Left colon (tissue), 2 donors: ENCODE results near the gene SLC1A3. TPM values are rescaled to one million over a fixed set of nuclear protein-coding genes. Genes with fewer than 3 reads are reported as not detected.

Experiments
- ATAC-seq: fragments of 200-7000 bp; cut with Tn5 transposase; one replicate; pipeline ENCODE4 v1.9.1; 2020; ENCODE audit warnings: mild to moderate bottlenecking, moderate library complexity
- DNase-seq, 2 donors: peaks; one replicate each; pipeline ENCODE4 v3.0.0-alpha.2; 2020
- intact Hi-C, 2 donors: fragments of 100-400 bp; cut with DNase I in 1 of 2; cut with micrococcal nuclease in 1 of 2; formaldehyde crosslinking; loops; one replicate each; pipeline versions ENCODE4 v1.11.2 to v1.14.0; 2022; cut with DNase I, micrococcal nuclease
- total RNA-seq, 2 donors: library from RNA; stranded (reverse); fragmentation: NEBNext Ultra II Directional; extraction: Animal tissue kit (Norgen Biotek cat#: 25700); gene quantifications; one replicate each; pipeline ENCODE4 v1.2.1, GENCODE V29; 2021
- donor health status: DM: no; HTN: no; CAD: no.
- donor health status: DM: yes; HTN: yes; CAD: no.

The SLC1A3 gene
- total RNA-seq, 2 donors from 2014 or later, result 1.8 to 2.2 TPM

DNA sequence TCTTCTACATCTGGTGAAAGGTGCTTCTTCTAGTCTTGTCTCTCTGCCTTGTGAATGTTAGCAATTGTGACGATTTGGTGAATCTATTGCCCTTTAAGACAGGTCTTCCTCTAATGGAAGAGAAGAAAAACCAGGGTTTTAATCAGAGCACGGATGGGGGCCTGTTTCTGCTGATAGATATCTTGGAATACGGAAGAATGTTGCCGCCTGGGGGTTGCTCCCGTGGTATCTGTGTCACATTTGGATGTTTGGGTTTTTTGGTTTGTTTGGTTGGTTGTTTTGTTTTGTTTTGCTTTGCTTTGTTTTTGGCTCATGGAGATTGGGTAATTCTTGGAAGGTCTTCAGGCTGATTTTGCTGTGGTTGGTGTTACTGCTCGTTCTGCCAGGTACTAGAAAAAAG is 9.7 kb upstream of the SLC1A3 start:
- DNase-seq (no peak), ATAC-seq (no peak)

DNA sequence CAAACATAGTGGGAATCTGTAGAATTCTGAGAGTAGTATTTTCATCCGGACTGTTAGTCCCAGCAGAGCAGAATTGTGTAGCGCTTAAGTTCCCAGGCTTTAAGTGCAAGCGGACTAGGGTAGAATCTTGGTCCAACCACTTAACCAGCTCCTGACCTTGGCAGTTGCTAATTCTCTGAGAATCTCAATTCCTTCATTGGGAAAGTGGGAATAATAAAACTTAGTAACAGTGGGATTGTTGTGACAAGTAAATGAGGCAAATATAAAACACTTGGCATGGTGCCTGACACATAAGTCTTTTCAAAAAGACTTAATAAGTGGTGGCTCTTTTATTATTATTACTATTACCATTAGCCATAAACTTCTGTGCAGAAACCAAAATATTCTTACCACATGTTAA is 8.4 kb upstream of the SLC1A3 start:
- ATAC-seq (no peak), DNase-seq (no peak)

More for the DNA sequence above, 9.7 kb upstream of the SLC1A3 start:
- intact Hi-C loops, result no loop called here

DNA sequence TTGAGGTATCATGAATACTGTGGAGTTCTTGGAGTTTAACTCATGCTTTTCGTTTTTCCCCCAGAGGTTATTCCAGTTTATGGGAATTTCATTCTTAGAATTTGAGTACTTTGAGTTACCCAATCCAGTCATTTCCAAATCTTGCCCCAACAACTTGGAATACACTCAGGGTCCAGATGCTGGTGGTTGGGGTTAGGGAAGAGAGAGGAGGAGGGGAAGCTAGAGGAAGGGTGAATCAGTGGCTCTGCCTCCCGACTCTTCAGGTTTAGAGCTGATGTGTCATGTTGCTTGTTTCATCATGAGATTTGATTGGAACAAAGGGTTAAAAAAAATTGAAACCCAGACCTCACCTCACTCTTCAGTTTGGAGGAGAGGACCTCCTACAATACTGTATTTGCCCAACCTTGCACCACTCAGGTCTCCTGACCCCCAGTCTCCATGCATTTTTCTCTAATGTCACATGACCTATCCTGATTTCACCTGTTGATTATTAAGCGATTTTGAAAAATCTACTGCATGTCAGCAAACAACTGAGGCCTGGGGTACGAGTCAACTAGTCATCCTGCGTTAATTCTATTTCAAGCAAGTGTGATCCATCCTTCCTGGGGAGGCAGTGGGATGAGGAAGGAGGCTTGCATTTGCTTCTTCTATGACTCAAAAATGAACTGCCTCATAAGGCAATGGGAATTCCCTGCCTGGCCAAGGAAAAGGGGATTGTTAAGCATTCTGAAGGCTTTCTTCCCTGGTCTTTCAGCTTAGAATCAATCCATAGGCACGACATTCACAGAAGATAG is 6.2 kb upstream of the SLC1A3 start:
- ATAC-seq, result no peak
- intact Hi-C loops, result no loop called here
- DNase-seq, result no peak

More for the DNA sequence above, 8.4 kb upstream of the SLC1A3 start:
- intact Hi-C loops, result no loop called here

DNA sequence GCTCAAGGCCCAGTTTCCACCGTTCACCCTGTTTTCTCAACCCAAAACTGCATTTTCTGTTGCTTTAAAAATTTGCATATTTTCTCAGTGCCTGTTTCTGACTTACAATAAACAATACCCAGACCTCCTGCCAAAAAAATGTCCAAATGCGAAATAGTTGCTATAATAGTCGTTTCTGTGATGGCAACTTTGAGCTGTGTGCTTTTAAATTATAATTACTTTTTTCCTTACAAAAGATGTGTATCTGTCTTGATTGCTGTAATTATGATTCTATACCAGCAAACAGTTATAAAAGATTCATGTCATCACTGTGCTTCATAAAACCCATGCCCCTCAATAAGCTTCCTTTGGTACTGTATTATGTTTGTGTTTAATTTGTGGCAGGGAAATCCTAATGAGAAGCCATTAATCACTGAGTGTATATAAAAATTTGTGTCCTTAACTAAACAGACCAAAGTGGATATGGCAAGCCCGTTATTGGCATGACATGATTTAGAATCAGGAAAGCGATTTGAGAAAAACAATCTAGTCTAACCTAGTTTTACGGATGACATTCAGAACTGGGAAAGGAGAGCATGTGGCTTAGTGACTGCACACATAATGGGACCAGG is 5.4 kb upstream of the SLC1A3 start:
- DNase-seq (no peak), ATAC-seq (no peak)
- intact Hi-C loops, result no loop called here

DNA sequence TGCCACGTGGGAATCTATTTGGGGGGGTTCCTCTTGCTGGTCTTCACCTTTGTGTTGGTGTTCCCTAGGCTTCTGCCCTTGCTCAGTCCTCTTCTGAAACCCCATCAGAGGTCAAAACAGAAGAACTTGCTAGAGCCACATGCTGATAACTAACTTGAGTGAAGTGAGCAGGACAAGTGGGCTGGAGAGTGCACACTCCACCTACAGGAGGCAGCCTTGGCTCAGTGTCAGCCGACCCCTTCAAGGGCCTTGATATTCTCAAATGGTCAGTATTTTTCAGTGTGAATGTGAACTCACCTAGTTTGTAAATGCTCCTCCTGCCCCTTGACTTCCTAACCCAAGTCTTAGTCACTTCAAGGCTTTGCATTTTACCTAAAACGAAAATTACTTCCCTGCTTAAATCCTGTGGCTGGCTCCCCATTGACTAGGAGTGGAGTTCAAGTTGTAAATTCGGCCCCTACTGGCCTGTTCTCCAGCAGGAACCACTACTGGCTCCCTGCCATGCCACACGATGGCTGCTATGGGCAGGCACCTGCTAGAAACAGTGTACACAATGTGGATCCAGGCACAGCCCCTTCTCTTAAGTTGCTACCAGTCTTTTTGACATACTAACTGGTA is 3.6 kb upstream of the SLC1A3 start:
- DNase-seq, result peak in 1 of 2 donors; percentile 7
- no peak for ATAC-seq
- intact Hi-C loops, result no loop called here

DNA sequence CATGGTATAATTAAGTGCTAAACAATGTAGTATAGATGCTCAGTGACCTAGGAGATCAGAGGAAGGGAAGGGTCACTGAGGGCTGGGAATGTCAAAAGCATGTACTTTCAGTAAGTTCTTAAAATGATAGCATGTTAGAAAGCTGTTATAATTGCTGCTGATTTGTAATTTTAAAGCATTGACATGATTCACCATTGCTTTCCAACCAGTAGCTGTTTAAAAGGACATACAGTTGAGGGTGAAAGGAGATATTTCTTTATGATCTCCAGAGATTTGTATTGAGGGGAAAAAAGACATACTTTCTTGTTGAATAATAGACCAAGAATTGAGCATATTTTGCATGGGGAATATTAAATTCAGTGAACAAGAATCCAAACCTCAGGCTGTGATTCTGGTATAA is 1.2 kb upstream of the SLC1A3 start:
- ATAC-seq, result no peak
- intact Hi-C loops, result no loop called here
- no peak for DNase-seq

DNA sequence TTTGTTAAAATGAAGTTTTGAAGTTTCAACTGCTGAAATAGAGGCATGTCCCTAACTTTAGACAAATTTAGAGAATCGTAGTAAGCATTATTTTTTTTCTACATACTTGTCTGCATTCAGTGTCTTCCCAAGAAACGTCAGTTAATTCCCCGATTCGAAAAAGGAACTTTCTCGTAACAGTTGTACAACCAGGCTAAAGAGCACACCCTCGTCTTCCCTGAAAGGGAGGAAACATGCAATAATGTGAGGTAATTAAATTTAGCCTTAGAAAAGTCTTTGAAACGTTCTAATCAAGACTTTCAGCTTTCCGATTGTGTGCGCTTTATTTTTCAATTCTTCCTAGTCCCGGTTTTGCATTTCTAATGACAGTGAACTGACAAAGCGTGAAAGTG is 374 bp upstream of the SLC1A3 start:
- DNase-seq (no peak), ATAC-seq (no peak)
- intact Hi-C loops, result no loop called here

DNA sequence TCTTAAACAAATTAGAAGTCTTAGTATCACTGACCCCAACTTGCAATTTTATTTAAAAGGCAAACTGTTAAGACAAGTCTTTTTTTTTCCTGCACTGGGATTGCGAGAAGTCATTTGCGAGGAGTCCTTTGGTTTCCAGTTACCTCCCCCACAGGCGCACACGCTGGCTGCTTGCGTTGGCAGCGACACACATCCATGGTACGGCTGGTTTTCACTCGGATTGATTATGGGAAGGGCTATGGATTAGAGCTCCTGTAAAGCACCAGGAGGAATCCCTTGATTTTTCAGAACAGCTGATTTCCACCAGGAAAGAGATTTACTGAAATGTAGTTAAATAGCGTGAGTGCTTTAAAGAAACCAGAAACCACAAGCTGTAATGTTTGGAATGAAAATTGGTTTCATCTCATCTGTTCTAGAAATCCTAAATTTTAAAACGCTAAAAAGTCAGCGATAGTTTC is 737 bp downstream of the SLC1A3 start:
- peak in 1 of 2 donors; percentile 5 for DNase-seq
- intact Hi-C loops, result no loop called here
- no peak for ATAC-seq

DNA sequence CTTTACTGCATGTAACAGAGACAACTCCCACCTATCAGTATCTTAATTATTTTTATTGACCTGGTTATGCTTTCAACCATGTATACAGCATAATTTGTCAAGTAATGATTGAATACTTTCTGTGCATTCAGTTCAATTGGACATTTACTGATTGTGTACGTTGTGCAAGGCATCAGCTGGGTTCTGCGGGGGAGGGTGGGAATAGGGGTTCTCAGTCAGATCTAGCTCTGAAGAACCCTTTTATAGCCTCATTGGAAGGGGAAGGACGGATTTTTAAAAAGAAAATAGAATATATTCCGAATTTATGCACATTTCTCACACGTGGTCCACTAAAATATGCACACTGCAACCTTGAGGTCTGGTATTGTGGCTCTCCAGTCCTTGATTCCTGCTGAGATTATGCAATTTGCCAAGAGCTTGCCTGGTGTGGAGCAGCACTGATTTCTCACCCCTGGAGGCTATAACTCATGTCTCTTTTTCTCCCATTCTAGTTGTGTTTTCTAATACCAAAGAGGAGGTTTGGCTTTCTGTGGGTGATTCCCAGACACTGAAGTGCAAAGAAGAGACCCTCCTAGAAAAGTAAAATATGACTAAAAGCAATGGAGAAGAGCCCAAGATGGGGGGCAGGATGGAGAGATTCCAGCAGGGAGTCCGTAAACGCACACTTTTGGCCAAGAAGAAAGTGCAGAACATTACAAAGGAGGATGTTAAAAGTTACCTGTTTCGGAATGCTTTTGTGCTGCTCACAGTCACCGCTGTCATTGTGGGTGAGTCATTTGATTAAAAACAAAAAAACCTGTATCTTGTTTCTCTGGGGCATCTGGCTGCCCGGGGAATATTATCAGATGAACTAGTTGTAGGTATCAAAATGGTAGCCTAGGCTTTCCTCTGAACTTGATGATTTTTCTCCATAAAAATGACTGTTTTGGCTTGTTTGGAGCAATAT is 1.7 kb downstream of the SLC1A3 start:
- intact Hi-C loops, result no loop called here
- DNase-seq, result no peak
- ATAC-seq, result no peak

DNA sequence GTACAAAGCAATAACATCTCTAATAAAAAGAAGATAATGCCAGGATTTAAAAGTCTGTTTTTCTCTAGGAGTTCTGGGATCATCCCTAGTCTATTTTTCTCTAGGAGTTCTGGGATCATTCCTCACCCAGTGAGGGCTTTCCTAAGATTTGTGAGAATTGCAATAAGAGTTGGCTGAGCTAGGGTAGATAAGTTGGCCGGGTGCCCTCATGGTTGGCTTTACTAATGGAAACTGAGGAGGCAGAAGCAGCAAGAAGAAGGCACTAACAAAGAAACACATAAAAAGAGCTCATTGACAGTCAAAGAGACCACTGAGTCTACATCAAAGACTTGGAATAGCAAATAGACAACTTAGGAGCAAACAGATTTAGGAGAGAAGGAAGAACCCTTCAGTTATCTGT is 4.2 kb downstream of the SLC1A3 start:
- DNase-seq (no peak), ATAC-seq (no peak)
- intact Hi-C loops, result no loop called here

DNA sequence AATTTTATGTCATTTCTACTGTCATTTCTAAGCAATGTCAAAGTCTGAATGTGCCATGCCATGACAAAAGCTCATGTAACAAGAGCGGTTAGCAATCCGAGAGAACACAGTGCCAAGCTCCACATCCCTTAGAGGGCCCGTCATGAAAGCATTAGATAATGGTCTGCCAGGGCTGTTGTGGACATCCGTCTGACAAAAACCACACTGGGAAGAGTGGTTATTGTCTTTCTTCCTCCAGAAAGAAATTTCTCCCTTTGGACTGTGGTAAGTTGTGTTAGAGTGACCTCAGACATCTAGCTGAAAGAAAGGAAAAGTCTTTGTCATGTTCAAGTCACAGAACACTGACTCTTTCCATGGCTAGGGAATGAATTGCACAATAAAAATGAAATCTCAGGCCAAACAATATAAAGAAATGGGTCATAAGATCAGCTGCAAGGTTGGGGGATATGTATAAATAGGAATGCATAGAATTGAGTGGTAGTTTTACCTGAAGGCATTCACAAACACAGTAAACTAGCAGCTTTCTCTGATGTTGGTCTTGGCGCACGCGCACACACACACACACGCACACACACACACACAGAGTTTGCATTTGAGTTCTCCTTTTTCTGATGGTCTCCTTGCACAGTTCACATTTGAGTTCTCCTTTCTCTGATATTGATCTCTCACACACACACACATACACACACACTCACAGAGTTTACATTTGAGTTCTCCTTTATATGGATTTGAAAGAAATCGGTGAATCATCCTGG is 5.3 kb downstream of the SLC1A3 start:
- DNase-seq (no peak), ATAC-seq (no peak)
- intact Hi-C loops, result no loop called here

DNA sequence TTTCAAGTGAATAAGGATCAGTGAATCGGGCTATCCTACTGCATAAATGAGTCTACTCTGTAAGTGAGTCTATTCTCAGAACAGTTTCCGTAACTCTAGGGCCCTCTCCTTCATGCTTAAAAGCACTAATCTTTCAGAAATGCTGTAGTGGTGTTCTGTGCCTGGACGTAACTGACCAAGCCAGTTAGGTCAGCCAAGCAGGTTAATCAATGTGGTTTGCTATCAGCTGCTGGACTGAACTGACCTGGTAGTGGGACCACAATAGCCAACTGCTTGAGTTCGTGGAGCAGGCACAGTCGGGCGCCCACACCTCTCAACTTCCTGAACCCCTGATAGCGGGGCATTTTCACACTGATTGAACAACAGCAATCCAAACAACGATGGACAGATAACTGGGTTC is 6.8 kb downstream of the SLC1A3 start:
- DNase-seq (no peak), ATAC-seq (no peak)
- intact Hi-C loops, result no loop called here

DNA sequence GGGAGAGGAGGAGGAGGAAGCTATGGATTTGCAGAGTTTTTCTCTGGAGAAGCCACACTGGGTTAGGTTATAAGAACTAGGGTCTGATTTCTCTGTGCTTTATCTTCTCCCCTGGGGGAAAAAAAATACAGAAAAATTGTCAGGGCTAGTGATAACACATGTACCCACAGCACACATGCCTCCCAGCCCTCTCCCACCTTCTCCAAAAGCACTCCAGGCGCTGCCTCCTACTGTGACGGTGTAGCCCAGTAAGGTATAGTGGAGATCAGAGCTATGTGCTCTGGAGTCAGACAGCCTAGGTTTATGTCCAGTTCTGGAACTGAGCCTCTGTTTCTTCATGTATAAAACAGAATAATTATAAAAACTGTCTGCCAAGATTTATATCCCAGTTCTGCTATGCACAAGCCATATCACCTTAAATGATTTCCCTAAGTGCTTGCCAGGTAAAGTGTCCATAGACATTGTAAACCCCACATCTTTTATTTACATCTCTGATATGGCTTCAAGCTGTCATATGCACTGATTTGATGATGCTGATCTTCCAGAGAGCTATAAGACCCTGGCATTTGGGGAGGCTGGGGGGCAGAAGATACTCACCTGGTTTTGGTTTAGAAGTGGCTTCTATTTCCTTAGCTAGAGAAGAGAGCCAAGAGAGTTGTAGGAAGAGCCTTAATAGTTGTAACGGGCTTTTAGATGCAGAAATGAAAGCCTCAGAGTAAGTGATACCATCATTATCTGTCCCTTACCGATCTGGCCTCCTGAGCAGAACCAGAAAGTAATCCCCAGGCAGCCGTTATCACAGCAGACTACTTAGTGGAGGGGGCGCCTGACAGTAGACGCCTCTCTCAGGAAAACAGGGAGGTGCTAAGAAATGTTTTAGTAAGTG is 7.6 kb downstream of the SLC1A3 start:
- ATAC-seq (no peak), DNase-seq (no peak)
- intact Hi-C loops, result no loop called here

DNA sequence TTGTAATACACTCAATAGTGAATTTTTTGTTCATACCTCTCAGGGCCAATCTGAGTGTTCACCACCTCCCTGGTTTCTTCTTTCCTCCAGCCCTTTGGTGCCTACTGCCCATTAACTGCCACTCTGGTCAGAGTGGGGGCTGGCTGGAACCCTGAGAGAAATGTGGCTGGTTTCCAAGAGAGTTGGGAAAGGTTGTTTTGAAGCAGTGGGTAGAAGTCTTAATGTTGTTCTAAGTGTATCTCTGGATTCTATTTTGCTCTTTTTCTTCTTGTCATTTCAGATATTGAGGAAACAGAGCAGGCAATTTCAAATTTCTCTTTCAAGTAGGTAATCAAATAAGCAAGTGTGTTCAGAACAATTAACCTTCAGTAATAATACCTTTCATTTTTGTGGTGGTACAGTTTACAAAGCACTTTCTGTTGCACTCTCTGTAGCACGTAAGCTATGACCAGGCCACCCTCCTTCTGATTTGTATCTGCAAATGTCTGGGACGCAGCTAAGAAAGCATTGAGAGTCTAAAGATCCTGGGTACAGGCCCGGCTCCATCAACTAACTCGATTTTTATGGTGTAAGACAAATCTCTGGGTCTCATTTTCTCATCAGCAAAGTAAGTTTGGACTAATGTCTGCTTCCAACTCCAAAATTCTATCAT is 8.4 kb downstream of the SLC1A3 start:
- DNase-seq (no peak), ATAC-seq (no peak)
- intact Hi-C loops, result no loop called here

DNA sequence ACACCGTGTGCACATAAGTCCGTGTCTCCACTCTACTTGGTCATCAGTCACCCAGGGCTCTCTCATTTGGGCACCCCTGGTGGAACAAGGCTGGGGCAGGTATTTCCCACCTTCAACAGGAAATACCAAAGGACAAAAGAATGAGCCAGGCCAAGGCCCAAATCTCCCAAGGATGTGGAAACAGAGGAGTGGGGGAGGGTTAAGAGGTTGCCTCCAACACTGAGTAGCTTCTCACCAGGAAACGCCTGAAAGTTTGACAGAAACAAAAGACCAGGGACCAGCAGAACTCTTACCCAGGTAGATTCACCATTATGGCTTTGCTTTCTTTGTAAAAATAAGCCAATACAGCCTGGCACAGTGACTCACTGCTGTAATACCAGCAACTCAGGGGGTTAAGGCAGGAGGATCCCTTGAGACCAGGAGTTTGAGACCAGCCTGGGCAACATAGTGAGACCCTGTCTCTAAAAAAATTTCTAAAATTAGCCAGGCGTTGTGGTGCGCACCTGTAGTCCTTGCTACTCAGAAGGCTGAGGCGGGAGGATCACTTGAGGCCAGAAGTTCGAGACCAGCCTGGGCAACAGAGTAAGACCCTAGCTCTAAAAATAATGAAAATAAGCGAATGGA is 12.7 kb downstream of the SLC1A3 start:
- DNase-seq (no peak), ATAC-seq (no peak)
- intact Hi-C loops, result no loop called here

DNA sequence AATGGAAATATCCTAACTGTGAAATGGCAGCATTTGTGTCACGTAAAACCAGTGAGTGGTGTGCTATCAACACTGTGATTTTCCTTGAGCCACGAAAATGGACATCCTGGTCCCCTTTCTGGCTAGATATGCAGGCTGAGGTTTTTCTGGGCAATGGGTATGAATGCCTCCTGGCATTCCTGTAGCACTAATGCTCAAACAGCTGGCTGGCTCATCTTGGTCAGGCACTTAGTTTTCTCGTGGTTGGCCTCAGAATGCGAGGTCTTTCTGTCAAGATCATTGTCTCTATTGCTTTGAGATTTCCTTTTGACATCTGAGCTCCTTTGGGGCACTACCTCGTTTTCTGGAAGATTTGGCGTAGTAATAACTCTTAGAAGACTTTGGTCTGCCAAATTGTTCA is 15.6 kb downstream of the SLC1A3 start:
- no peak for ATAC-seq
- intact Hi-C loops, result no loop called here
- DNase-seq, result no peak

DNA sequence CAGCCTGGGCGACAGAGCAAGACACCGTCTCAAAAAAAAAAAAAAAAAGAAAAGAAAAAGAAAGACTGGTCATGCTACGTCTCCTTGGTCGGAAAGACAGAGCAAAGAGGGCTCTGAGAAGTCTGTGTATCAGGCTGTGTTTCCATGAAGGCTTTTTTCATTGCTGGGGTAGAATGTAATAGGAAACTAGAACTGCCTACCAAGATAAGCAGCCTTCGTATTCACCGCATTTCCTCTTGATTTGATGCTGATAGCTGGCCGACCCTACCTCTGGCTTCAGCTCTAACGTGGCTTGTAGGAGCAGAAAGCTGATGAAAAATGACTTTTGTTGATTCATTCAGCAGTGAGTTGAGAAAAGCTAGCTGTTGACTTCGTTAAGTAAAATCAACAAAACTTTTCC is 17.4 kb downstream of the SLC1A3 start:
- no peak for ATAC-seq
- DNase-seq, result no peak
- intact Hi-C loops, result no loop called here
